ENCODE measurements around the gene ADAM15.

Gene ADAM15

GRCh38 chr1:155093911-155094621 is 43.0 kb downstream of the ADAM15 start (continued):
- TF ChIP-seq PRDM10 (tag by site-specific recombination; IDR thresholded peaks at IDR 0.05) (peak; percentile 59), ZNF600 (tag by site-specific recombination; IDR thresholded peaks at IDR 0.05) (peak; percentile 77), ZNF202 (tag by site-specific recombination; IDR thresholded peaks at IDR 0.05; ENCODE audit: borderline replicate concordance) (no peak), BCL6B (tag by site-specific recombination; IDR thresholded peaks at IDR 0.05) (no peak)

- POLR2A ChIA-PET: interaction anchor here (0.6 to 1.9 kb wide), 2 partner anchors 42 to 73 kb away, joined by 3 to 7 read pairs; no protein-coding TSS in a partner anchor
- Histone ChIP-seq H3K27ac (ENCODE audit: extremely low read depth, low read depth, low read length) (no peak overlapping the region), H3K4me3 (ENCODE audit: low read depth, low read length) (no peak overlapping the region), H3K36me3 (ENCODE audit: control insufficient read depth in 2 of 2, insufficient read depth in 1 of 2, low read length in 2 of 2) (no peaks in the 10 kb centered on the region), H3K9me3 (ENCODE audit: control insufficient read depth, insufficient read depth, low read depth, low read length) (no peaks in the 10 kb centered on the region), H3K4me1 (ENCODE audit: control insufficient read depth, insufficient read depth, low read length) (peaks cover 4% of the 10 kb centered on the region; the same call in 1 of the 2 replicates)
- CTCF ChIA-PET: interaction anchor here (1.0 to 13.8 kb wide), 4 partner anchors 26 to 75 kb away, joined by 5 to 439 read pairs (median 5); partner anchors contain the start of genes KRTCAP2, SLC50A1 and TRIM46
- TF ChIP-seq ZNF16 (tag by site-specific recombination; IDR thresholded peaks at IDR 0.05; ENCODE audit: low read depth): no peak
- 0 out of 2 replicates have a peak, but pooled peaks have one; percentile 9 for TF ChIP-seq ZNF335 (tag by site-specific recombination; conservative IDR thresholded peaks at IDR 0.05)
- TF ChIP-seq, protein P1, sequence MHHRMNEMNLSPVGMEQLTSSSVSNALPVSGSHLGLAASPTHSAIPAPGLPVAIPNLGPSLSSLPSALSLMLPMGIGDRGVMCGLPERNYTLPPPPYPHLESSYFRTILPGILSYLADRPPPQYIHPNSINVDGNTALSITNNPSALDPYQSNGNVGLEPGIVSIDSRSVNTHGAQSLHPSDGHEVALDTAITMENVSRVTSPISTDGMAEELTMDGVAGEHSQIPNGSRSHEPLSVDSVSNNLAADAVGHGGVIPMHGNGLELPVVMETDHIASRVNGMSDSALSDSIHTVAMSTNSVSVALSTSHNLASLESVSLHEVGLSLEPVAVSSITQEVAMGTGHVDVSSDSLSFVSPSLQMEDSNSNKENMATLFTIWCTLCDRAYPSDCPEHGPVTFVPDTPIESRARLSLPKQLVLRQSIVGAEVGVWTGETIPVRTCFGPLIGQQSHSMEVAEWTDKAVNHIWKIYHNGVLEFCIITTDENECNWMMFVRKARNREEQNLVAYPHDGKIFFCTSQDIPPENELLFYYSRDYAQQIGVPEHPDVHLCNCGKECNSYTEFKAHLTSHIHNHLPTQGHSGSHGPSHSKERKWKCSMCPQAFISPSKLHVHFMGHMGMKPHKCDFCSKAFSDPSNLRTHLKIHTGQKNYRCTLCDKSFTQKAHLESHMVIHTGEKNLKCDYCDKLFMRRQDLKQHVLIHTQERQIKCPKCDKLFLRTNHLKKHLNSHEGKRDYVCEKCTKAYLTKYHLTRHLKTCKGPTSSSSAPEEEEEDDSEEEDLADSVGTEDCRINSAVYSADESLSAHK (tag by site-specific recombination; IDR thresholded peaks at IDR 0.05): 0 out of 2 replicates have a peak, but pooled peaks have one; percentile 21
- 0 out of 2 replicates have a peak, but pooled peaks have one; percentile 19 for TF ChIP-seq PRDM10 (tag by site-specific recombination; IDR thresholded peaks at IDR 0.05)
- TF ChIP-seq, protein P2, sequence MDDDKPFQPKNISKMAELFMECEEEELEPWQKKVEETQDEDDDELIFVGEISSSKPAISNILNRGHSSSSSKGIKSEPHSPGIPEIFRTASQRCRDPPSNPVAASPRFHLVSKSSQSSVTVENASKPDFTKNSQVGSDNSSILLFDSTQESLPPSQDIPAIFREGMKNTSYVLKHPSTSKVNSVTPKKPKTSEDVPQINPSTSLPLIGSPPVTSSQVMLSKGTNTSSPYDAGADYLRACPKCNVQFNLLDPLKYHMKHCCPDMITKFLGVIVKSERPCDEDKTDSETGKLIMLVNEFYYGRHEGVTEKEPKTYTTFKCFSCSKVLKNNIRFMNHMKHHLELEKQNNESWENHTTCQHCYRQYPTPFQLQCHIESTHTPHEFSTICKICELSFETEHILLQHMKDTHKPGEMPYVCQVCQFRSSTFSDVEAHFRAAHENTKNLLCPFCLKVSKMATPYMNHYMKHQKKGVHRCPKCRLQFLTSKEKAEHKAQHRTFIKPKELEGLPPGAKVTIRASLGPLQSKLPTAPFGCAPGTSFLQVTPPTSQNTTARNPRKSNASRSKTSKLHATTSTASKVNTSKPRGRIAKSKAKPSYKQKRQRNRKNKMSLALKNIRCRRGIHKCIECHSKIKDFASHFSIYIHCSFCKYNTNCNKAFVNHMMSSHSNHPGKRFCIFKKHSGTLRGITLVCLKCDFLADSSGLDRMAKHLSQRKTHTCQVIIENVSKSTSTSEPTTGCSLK (tag by site-specific recombination; IDR thresholded peaks at IDR 0.05): no peak
- TF ChIP-seq ZNF777 (tag by site-specific recombination; IDR thresholded peaks at IDR 0.05; ENCODE audit: borderline replicate concordance): no peak
- no peak for TF ChIP-seq ZNF555 (tag by site-specific recombination; conservative IDR thresholded peaks at IDR 0.05)
- TF ChIP-seq HOXC10 (CRISPR knock-in tag; IDR thresholded peaks at IDR 0.05): no peak
- TF ChIP-seq GLIS2 (tag by site-specific recombination; IDR thresholded peaks at IDR 0.05): no peak
- no peak for TF ChIP-seq ZNF26 (tag by site-specific recombination; IDR thresholded peaks at IDR 0.05)
- TF ChIP-seq, protein P3, sequence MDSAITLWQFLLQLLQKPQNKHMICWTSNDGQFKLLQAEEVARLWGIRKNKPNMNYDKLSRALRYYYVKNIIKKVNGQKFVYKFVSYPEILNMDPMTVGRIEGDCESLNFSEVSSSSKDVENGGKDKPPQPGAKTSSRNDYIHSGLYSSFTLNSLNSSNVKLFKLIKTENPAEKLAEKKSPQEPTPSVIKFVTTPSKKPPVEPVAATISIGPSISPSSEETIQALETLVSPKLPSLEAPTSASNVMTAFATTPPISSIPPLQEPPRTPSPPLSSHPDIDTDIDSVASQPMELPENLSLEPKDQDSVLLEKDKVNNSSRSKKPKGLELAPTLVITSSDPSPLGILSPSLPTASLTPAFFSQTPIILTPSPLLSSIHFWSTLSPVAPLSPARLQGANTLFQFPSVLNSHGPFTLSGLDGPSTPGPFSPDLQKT (IDR thresholded peaks at IDR 0.05; ENCODE audit: borderline replicate concordance, low read depth, low read length): no peak
- peak; percentile 56 for TF ChIP-seq KLF1 (tag by site-specific recombination; IDR thresholded peaks at IDR 0.05)
Observed at GRCh38 chr1:155094622-155094948, 43.5 kb downstream of the ADAM15 start.

All from HEK293 (cell line).